ENCODE results near the gene OSR1.

The OSR1 gene

DNA sequence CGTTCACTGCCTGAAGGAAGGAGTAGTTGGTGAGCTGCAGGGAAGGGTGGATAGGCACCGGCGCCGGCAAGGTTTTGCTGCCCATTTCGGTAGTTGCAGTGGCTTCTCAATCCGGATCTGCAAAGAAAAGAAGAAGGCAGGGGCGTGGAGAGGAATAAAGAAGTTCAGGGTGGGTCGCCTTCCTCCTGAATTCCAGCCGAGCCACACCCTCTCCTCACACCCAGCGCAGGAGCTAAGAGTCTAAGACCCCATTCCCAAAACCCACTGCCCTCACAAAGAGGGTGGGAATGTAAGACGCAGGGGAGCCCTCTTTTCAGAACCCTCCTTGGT, 4.7 kb downstream of the OSR1 start:
- no peak overlapping the region for H4K8ac ChIP-seq (ENCODE audit: low read depth, low read length)
- H3K27ac ChIP-seq (ENCODE audit: low read depth, low read length): no peak overlapping the region
- no peaks in the 10 kb centered on the region for H3K36me3 ChIP-seq (ENCODE audit: control insufficient read depth, insufficient read depth, low read length)
- no peak for DNase-seq
- no peaks in the 10 kb centered on the region for H3K79me1 ChIP-seq (ENCODE audit: low read length)
- no peak overlapping the region for H2BK15ac ChIP-seq (replicated peaks; ENCODE audit: low read depth)
- H2BK120ac ChIP-seq (ENCODE audit: low read depth, low read length): no peak overlapping the region
- H3K18ac ChIP-seq (ENCODE audit: low read length): no peak overlapping the region
- no peaks in the 10 kb centered on the region for H3K79me2 ChIP-seq (ENCODE audit: control insufficient read depth, insufficient read depth, low read length)
- H3K56ac ChIP-seq (ENCODE audit: low read length): no peak overlapping the region
- no peak overlapping the region for H3K4me2 ChIP-seq (ENCODE audit: low read length)
- H2AK5ac ChIP-seq (ENCODE audit: low read length): no peak overlapping the region
- H3K27me3 ChIP-seq (ENCODE audit: insufficient read depth, low read length, poor library complexity): peaks cover 75% of the 10 kb centered on the region
- no peak overlapping the region for H3K23ac ChIP-seq (ENCODE audit: low read length)
- H4K5ac ChIP-seq (ENCODE audit: low read length): no peak overlapping the region
- no peak overlapping the region for H2BK5ac ChIP-seq (ENCODE audit: low read length)
- WGBS (ENCODE audit: extremely low coverage, insufficient coverage, low lambda C conversion rate): no CpG with 5 or more reads among the region's 11 CpGs
- H3K4me3 ChIP-seq (ENCODE audit: low read length): no peak overlapping the region
- peaks cover 7% of the 10 kb centered on the region for H3K4me1 ChIP-seq (ENCODE audit: control insufficient read depth, low read depth, low read length)
- H3K9ac ChIP-seq (ENCODE audit: low read length): no peak overlapping the region
- H3K4ac ChIP-seq (ENCODE audit: low read depth, low read length): no peak overlapping the region

DNA sequence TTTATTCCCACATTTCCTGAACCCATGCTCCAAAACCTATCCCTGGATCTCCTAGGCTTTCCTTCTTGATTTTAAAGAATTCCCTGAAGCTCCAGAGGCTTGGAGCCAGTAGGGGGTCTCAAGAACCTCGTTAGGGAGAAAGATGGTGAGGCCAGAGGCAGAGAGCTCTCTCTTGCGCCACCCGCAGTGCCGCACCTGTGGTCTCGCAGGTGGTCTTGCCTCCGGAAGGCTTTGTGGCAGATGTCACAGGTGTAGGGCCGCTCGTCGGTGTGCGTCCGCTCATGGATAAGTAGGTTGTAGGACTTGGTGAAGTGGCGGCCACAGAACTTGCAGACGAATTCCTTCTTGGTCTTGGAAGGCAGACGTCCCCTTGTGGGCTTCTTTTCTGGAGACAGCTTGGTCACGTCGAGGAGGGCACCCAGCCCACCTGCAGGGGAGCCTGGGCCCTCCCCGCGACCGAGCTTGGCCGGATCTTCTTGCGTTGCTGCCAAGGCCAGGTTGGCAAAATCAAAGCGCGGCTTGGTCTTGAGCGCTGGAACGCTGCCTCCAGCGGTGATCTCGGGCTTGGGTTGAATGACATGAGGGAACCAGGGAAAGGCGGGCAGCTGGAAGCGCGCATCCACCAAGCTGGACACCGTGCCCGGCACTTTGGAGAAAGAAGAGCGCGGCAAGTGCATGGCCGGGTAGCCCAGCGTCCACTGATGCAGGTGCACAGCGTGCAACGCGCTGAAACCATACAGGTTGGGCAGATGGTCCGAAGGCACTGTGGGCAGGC, 5.3 kb downstream of the OSR1 start:
- Histone ChIP-seq H3K27me3 (ENCODE audit: insufficient read depth, low read length, poor library complexity) (peaks cover 74% of the 10 kb centered on the region), H4K8ac (ENCODE audit: low read depth, low read length) (no peak overlapping the region), H3K18ac (ENCODE audit: low read length) (no peak overlapping the region), H3K4ac (ENCODE audit: low read depth, low read length) (no peak overlapping the region), H3K79me1 (ENCODE audit: low read length) (no peaks in the 10 kb centered on the region), H3K36me3 (ENCODE audit: control insufficient read depth, insufficient read depth, low read length) (no peaks in the 10 kb centered on the region), H3K56ac (ENCODE audit: low read length) (no peak overlapping the region), H2AK5ac (ENCODE audit: low read length) (no peak overlapping the region), H3K79me2 (ENCODE audit: control insufficient read depth, insufficient read depth, low read length) (no peaks in the 10 kb centered on the region), H3K4me2 (ENCODE audit: low read length) (no peak overlapping the region), H3K9ac (ENCODE audit: low read length) (no peak overlapping the region), H2BK5ac (ENCODE audit: low read length) (no peak overlapping the region), H2BK120ac (ENCODE audit: low read depth, low read length) (no peak overlapping the region), H4K5ac (ENCODE audit: low read length) (no peak overlapping the region), H3K23ac (ENCODE audit: low read length) (no peak overlapping the region), H3K4me3 (ENCODE audit: low read length) (no peak overlapping the region), H3K4me1 (ENCODE audit: control insufficient read depth, low read depth, low read length) (peaks cover 7% of the 10 kb centered on the region), H3K27ac (ENCODE audit: low read depth, low read length) (no peak overlapping the region), H2BK15ac (replicated peaks; ENCODE audit: low read depth) (no peak overlapping the region)
- peak; percentile 44 for DNase-seq
- no CpG with 5 or more reads among the region's 40 CpGs for WGBS (ENCODE audit: extremely low coverage, insufficient coverage, low lambda C conversion rate)

DNA sequence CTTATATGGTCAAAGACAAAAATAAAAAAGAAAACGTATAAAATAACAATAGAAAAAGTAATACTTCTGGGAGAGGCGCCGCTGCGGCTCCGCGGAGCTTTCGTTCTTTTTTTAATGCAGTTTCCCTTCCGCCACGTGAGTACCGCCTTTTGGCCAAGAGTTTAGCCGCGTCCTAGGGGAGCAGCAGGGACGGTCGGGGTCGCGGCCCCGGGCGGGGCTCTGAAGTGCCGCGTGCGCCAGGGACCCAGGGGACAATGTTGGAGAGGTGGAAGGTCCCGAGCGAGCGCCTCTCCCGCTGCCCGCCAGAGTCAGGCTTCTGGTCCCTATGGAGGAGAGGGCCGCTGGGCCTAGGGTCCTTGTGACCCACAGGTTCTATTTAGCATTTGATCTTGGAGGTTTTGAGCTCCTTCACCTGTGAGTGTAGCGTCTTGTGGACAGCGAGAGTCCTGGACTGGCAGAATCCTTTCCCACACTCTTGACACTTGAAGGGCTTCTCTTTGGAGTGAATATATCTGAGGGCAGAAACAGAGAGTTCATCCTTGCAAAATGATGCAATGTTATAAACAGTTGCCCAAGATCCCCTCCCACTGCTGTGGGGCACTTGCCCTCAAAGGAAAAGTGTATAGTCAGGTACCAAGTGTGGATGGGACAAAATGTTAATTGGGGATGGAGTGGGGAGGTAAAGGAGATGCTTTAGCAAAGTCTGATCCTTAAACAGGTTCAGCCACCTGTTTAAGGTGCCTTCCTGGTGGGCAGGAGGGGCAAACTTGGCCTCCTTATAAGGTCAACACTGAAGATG, 6.3 kb downstream of the OSR1 start:
- peaks cover 64% of the 10 kb centered on the region for H3K27me3 ChIP-seq (ENCODE audit: insufficient read depth, low read length, poor library complexity)
- H3K18ac ChIP-seq (ENCODE audit: low read length): no peak overlapping the region
- no peak overlapping the region for H2AK5ac ChIP-seq (ENCODE audit: low read length)
- peak; percentile 17 for DNase-seq
- no peaks in the 10 kb centered on the region for H3K79me2 ChIP-seq (ENCODE audit: control insufficient read depth, insufficient read depth, low read length)
- H4K8ac ChIP-seq (ENCODE audit: low read depth, low read length): no peak overlapping the region
- H3K4ac ChIP-seq (ENCODE audit: low read depth, low read length): no peak overlapping the region
- no peak overlapping the region for H2BK120ac ChIP-seq (ENCODE audit: low read depth, low read length)
- H3K9ac ChIP-seq (ENCODE audit: low read length): no peak overlapping the region
- H4K5ac ChIP-seq (ENCODE audit: low read length): no peak overlapping the region
- no peak overlapping the region for H3K27ac ChIP-seq (ENCODE audit: low read depth, low read length)
- WGBS (ENCODE audit: extremely low coverage, insufficient coverage, low lambda C conversion rate): no CpG with 5 or more reads among the region's 29 CpGs
- no peak overlapping the region for H3K4me2 ChIP-seq (ENCODE audit: low read length)
- H3K79me1 ChIP-seq (ENCODE audit: low read length): no peaks in the 10 kb centered on the region
- H3K4me3 ChIP-seq (ENCODE audit: low read length): no peak overlapping the region
- H3K36me3 ChIP-seq (ENCODE audit: control insufficient read depth, insufficient read depth, low read length): no peaks in the 10 kb centered on the region
- no peak overlapping the region for H2BK5ac ChIP-seq (ENCODE audit: low read length)
- H2BK15ac ChIP-seq (replicated peaks; ENCODE audit: low read depth): no peak overlapping the region
- no peak overlapping the region for H3K23ac ChIP-seq (ENCODE audit: low read length)
- H3K4me1 ChIP-seq (ENCODE audit: control insufficient read depth, low read depth, low read length): peaks cover 9% of the 10 kb centered on the region
- no peak overlapping the region for H3K56ac ChIP-seq (ENCODE audit: low read length)

DNA sequence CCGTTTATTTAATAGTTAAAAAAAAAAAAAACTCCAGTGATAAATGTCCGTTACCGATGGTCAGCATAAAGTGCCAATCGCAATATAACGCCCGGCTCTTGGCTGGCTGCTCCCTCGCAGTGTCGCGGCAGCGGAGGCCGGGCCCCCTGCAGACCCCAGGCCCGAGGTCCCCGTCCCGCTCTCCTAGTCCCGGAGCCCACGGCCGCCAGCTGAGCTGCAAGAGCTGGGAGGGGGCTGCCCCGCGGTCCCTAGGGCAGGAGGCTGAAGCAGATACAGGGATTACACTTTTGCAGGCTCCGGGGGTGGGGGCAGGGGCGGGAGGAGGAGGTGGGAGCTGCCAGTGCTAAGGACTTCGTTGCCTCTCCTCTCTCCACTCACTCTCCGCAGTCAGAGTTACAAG, 6.9 kb downstream of the OSR1 start:
- no peak overlapping the region for H3K4me3 ChIP-seq (ENCODE audit: low read length)
- no peaks in the 10 kb centered on the region for H3K36me3 ChIP-seq (ENCODE audit: control insufficient read depth, insufficient read depth, low read length)
- no peak overlapping the region for H2AK5ac ChIP-seq (ENCODE audit: low read length)
- H3K56ac ChIP-seq (ENCODE audit: low read length): no peak overlapping the region
- no peak overlapping the region for H3K9ac ChIP-seq (ENCODE audit: low read length)
- no peak overlapping the region for H3K23ac ChIP-seq (ENCODE audit: low read length)
- no CpG with 5 or more reads among the region's 23 CpGs for WGBS (ENCODE audit: extremely low coverage, insufficient coverage, low lambda C conversion rate)
- peaks cover 58% of the 10 kb centered on the region for H3K27me3 ChIP-seq (ENCODE audit: insufficient read depth, low read length, poor library complexity)
- peak; percentile 35 for DNase-seq
- no peak overlapping the region for H3K27ac ChIP-seq (ENCODE audit: low read depth, low read length)
- no peak overlapping the region for H3K4ac ChIP-seq (ENCODE audit: low read depth, low read length)
- H2BK120ac ChIP-seq (ENCODE audit: low read depth, low read length): no peak overlapping the region
- no peak overlapping the region for H4K8ac ChIP-seq (ENCODE audit: low read depth, low read length)
- no peak overlapping the region for H4K5ac ChIP-seq (ENCODE audit: low read length)
- H3K4me1 ChIP-seq (ENCODE audit: control insufficient read depth, low read depth, low read length): peaks cover 9% of the 10 kb centered on the region
- H3K79me1 ChIP-seq (ENCODE audit: low read length): no peaks in the 10 kb centered on the region
- no peak overlapping the region for H2BK15ac ChIP-seq (replicated peaks; ENCODE audit: low read depth)
- H2BK5ac ChIP-seq (ENCODE audit: low read length): no peak overlapping the region
- no peaks in the 10 kb centered on the region for H3K79me2 ChIP-seq (ENCODE audit: control insufficient read depth, insufficient read depth, low read length)
- H3K18ac ChIP-seq (ENCODE audit: low read length): no peak overlapping the region
- H3K4me2 ChIP-seq (ENCODE audit: low read length): no peak overlapping the region

DNA sequence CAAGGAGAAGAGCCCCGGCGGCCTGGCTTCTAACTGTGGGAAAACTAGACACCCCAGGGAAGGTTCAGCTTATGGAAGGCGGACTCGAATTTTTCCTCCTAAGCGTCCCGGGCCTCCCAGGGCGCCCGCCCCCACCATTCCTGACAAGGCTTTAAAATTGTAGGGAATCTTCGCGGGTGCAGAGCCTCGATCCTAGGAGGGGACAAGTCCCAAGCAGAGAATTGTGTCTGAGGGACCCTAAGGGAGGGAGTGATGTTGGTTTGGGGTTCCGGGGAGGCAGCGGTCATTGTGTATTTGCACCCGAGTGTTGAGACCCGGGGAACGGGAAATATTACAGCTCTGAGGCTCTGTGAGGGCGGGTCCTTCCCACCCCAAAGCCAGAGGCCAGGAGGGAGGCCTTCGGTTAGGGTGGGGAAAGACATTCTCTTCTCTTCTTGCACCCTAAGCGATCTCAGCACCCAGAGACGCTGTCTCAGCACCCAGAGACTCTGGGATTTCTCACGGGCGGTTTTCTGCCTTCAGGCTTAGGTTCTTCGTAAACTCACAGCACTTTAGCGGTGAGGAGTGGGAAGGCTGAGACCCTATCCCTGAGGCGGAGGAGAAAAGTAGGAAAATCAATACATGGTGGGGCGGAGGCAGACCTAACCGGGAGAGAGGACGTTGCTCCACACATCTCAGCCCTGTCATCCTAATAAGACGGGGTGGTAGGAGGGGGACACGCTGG, 7.6 kb downstream of the OSR1 start:
- Histone ChIP-seq H3K9ac (ENCODE audit: low read length) (no peak overlapping the region), H3K4me1 (ENCODE audit: control insufficient read depth, low read depth, low read length) (peaks cover 6% of the 10 kb centered on the region), H2BK15ac (replicated peaks; ENCODE audit: low read depth) (no peak overlapping the region), H3K4me2 (ENCODE audit: low read length) (no peak overlapping the region), H3K27me3 (ENCODE audit: insufficient read depth, low read length, poor library complexity) (peaks cover 51% of the 10 kb centered on the region), H3K18ac (ENCODE audit: low read length) (no peak overlapping the region), H2BK5ac (ENCODE audit: low read length) (no peak overlapping the region), H3K27ac (ENCODE audit: low read depth, low read length) (no peak overlapping the region), H3K4me3 (ENCODE audit: low read length) (no peak overlapping the region), H3K79me1 (ENCODE audit: low read length) (no peaks in the 10 kb centered on the region), H4K8ac (ENCODE audit: low read depth, low read length) (no peak overlapping the region), H3K4ac (ENCODE audit: low read depth, low read length) (no peak overlapping the region), H3K23ac (ENCODE audit: low read length) (no peak overlapping the region), H2AK5ac (ENCODE audit: low read length) (no peak overlapping the region), H3K56ac (ENCODE audit: low read length) (no peak overlapping the region), H2BK120ac (ENCODE audit: low read depth, low read length) (no peak overlapping the region), H4K5ac (ENCODE audit: low read length) (no peak overlapping the region), H3K79me2 (ENCODE audit: control insufficient read depth, insufficient read depth, low read length) (no peaks in the 10 kb centered on the region), H3K36me3 (ENCODE audit: control insufficient read depth, insufficient read depth, low read length) (no peaks in the 10 kb centered on the region)
- DNase-seq: no peak
- WGBS (ENCODE audit: extremely low coverage, insufficient coverage, low lambda C conversion rate): no CpG with 5 or more reads among the region's 30 CpGs

Data from mesendoderm (in vitro differentiated cells).